Measurements from ENCODE around the gene ZNF493.

DNA sequence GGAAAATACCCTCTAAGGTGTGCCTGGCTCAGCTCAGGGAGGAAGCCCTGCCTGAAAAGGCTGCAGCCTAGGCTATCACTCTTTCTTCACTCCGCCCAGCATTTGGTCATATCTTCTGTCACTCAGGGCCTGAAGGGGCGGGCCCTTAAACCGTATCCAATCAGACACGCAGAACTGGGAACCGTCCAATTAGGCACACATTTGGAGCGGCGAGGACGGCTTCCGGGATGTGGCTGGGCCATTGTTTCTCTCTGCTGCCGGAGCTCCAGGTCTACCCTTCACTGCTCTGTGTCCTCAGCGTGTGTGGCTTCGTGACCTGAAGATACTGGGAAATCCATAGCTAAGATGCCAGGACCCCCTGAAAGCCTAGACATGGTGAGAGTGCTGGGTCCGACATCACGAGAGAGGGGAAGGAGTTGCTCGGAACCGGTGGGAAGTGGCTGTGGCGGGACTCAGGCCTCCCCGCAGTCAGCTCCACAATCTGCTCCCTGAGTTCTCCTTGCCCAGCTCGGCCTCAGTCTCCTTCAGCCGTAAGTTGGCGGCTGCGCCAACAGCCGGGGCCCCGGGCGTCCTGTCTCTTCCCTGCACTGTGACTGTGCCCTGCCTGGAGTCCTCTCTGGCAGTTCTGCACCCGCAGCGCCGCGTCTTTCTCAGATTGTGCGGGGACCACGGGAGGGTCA is at the start of gene ZNF493:
- TF ChIP-seq CTCF (IDR thresholded peaks at IDR 0.05; ENCODE audit: insufficient read depth, low read length, poor library complexity, severe bottlenecking) (no peak), EZH2phosphoT487 (conservative IDR thresholded peaks at IDR 0.05; ENCODE audit: low read length) (no peak)

Data from SU-DHL-6 (cell line).